B cell (primary cell): ENCODE data around the gene CPLANE1. TPM values are rescaled to one million over a fixed set of nuclear protein-coding genes. Genes with fewer than 3 reads are reported as not detected.

Experiments
- ATAC-seq: fragments of 200-7000 bp; cut with Tn5 transposase; one replicate; pipeline ENCODE4 v1.10.0; 2021; ENCODE audit warnings: low read depth, mild to moderate bottlenecking, moderate number of reproducible peaks, moderate library complexity
- CTCF ChIA-PET: fragments of 350-600 bp; sonication (Branson Sonifier 250); formaldehyde crosslinking; loops from one replicate; lab custom pipeline; 2021; ENCODE audit warnings: antibody characterized with exemption, inconsistent platforms; lab: Charles Lee
- POLR2A ChIA-PET: fragments of 350-600 bp; sonication (Branson Sonifier 250); formaldehyde crosslinking; loops from one replicate; lab custom pipeline; 2021; ENCODE audit warnings: antibody characterized with exemption; lab: Charles Lee
- DNase-seq: peaks from one replicate; pipeline ENCODE4 v3.0.0; 2013
- H2AFZ ChIP-seq: 2 replicates; pipeline ENCODE4 v1.6.1; 2012; ENCODE audit warnings: mild to moderate bottlenecking, low read depth, low read length; ENCODE audit not compliant: insufficient read depth, poor library complexity, severe bottlenecking
- H3K27ac ChIP-seq, 2 donors: 1 replicate in 1 of 2; 2 replicates in 1 of 2; pipeline ENCODE4 v1.5.1; 2012 to 2013; ENCODE audit warnings: low read length in 2 of 2, mild to moderate bottlenecking in 2 of 2, moderate library complexity in 1 of 2
- H3K27me3 ChIP-seq, 4 experiments: fragments of 200-600 bp in 1 of 4; sonication (generic) in 1 of 4; replicated peaks in 1 of 4; 1 replicate in 2 of 4; 2 replicates in 2 of 4; pipeline versions ENCODE4 v1.6.1 to v1.7.0; 2013 to 2016; ENCODE audit warnings: low read length in 3 of 4, mild to moderate bottlenecking in 2 of 4, mixed read lengths in 1 of 4, moderate library complexity in 1 of 4; ENCODE audit not compliant: insufficient read depth in 4 of 4, control insufficient read depth in 3 of 4; ENCODE audit errors: control extremely low read depth in 1 of 4
- H3K36me3 ChIP-seq, 2 experiments: replicated peaks in 1 of 2; 1 replicate in 1 of 2; 2 replicates in 1 of 2; pipeline versions ENCODE4 v1.6.1 to v1.7.1; 2013; ENCODE audit warnings: low read length in 1 of 2; ENCODE audit not compliant: insufficient read depth in 2 of 2, control insufficient read depth in 1 of 2; ENCODE audit errors: control extremely low read depth in 1 of 2, extremely low read depth in 1 of 2
- H3K4me1 ChIP-seq, 2 donors: fragments of 200-600 bp in 1 of 2; sonication (generic) in 1 of 2; 1 replicate in 1 of 2; 2 replicates in 1 of 2; pipeline versions ENCODE4 v1.5.1 to v1.6.1; 2013 to 2017; ENCODE audit warnings: low read length in 2 of 2; ENCODE audit not compliant: control insufficient read depth in 2 of 2, insufficient read depth in 2 of 2
- H3K4me2 ChIP-seq: replicated peaks from 2 replicates; pipeline ENCODE3; 2012; ENCODE audit warnings: mild to moderate bottlenecking, low read depth, low read length; ENCODE audit not compliant: poor library complexity, severe bottlenecking
- H3K4me3 ChIP-seq, 5 experiments: fragments of 200-600 bp in 1 of 5; sonication (generic) in 1 of 5; 1 replicate in 3 of 5; 2 replicates in 2 of 5; pipeline versions ENCODE4 v1.5.1 to v1.7.0; 2011 to 2016; ENCODE audit warnings: low read length in 4 of 5, mild to moderate bottlenecking in 4 of 5, low read depth in 2 of 5, control low read depth in 1 of 5, moderate library complexity in 1 of 5; ENCODE audit not compliant: insufficient read depth in 1 of 5; ENCODE audit errors: control extremely low read depth in 1 of 5, extremely low read depth in 1 of 5
- H3K79me2 ChIP-seq: fragments of 200-600 bp; sonication (generic); one replicate; pipeline ENCODE4 v1.6.0; 2016; ENCODE audit warnings: low read length; ENCODE audit not compliant: control insufficient read depth, insufficient read depth
- H3K9ac ChIP-seq: fragments of 200-600 bp; sonication (generic); 2 replicates; pipeline ENCODE4 v1.6.1; 2017; ENCODE audit warnings: mild to moderate bottlenecking, low read length, moderate library complexity
- H3K9me3 ChIP-seq, 3 donors: one replicate each; pipeline versions ENCODE4 v1.6.1 to v1.7.1; 2013; ENCODE audit warnings: low read length in 2 of 3; ENCODE audit not compliant: control insufficient read depth in 2 of 3, insufficient read depth in 1 of 3; ENCODE audit errors: control extremely low read depth in 1 of 3
- H4K20me1 ChIP-seq: 2 replicates; pipeline ENCODE4 v1.6.0; 2012; ENCODE audit warnings: mild to moderate bottlenecking, low read length; ENCODE audit not compliant: insufficient read depth, control insufficient read depth, poor library complexity, severe bottlenecking
- H3K27ac Mint-ChIP-seq: one replicate; pipeline ENCODE4 v1.8.0; 2021; ENCODE audit warnings: mixed read lengths
- H3K27me3 Mint-ChIP-seq: one replicate; pipeline ENCODE4 v1.8.0; 2021; ENCODE audit warnings: mixed read lengths
- H3K4me1 Mint-ChIP-seq: one replicate; pipeline ENCODE4 v1.8.0; 2021; ENCODE audit warnings: mixed read lengths
- H3K4me3 Mint-ChIP-seq: one replicate; pipeline ENCODE4 v1.8.0; 2021; ENCODE audit warnings: mixed read lengths
- H3K9me3 Mint-ChIP-seq: one replicate; pipeline ENCODE4 v1.8.0; 2022; ENCODE audit warnings: mixed read lengths; ENCODE audit not compliant: insufficient read depth
- EZH2 ChIP-seq: IDR thresholded peaks from 2 replicates; pipeline ENCODE4 v1.6.1; 2012; ENCODE audit warnings: borderline replicate concordance, low read depth, mild to moderate bottlenecking, moderate library complexity, low read length; ENCODE audit not compliant: insufficient read depth, poor library complexity, severe bottlenecking
- WGBS: methylation state at CpG from one replicate; pipeline ENCODE4 v1.1.5; 2013; ENCODE audit warnings: missing lambda C conversion rate; ENCODE audit not compliant: insufficient coverage; 5-methylcytosine and 5-hydroxymethylcytosine counted together
- intact Hi-C: fragments of 100-400 bp; cut with micrococcal nuclease; formaldehyde crosslinking; loops from one replicate; pipeline ENCODE4 v1.10.0; 2022
- polyA plus RNA-seq: library from polyadenylated mRNA; depleted of rRNA; stranded (reverse); fragments of >200 nt; gene quantifications from 2 replicates; pipeline ENCODE4 v1.2.3, GENCODE V29; 2012
- total RNA-seq, 2 donors: library from RNA; stranded (reverse); fragments of 120-200 nt in 1 of 2; gene quantifications; 1 replicate in 1 of 2; 2 replicates in 1 of 2; pipeline versions ENCODE4 v1.2.3 to v1.2.4, GENCODE V29; 2013 to 2022
- TF ChIP-seq, protein P1 (sequence below): fragments of 200-600 bp; IDR thresholded peaks from one replicate; pipeline ENCODE4 v1.8.0; 2022; ENCODE audit warnings: antibody characterized with exemption, mild to moderate bottlenecking

CPLANE1 gene
- total and polyA plus RNA-seq, 2 donors (not counting 1 experiment from before 2014, with no cell fraction given), result 1.9 to 17.9 TPM

DNA sequence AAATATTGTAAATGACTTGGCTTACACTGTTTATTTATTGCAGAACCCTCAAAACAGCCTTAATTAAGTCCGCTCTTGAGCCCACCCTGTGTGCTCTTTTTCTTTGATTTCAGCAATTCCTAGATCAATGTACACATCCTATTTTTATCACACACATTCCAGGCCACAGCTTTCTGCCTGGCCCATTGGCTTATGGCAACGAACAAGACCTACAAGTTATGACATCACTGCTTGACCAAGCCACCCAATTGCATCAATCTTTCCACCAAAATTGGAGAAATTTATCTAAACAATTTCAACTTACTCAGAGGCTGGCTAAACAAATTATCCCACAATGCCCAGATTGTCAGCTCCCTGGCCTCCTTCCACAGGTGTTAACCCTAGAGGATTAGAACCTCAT, 158.4 kb downstream of the CPLANE1 start:
- H3K27ac ChIP-seq, result no peak overlapping the region
- POLR2A ChIA-PET, result no interaction called here
- Mint-ChIP-seq H3K27ac (no peak overlapping the region), H3K4me3 (no peak overlapping the region), H3K27me3 (no peaks in the 10 kb centered on the region), H3K9me3 (peaks cover 3% of the 10 kb centered on the region), H3K4me1 (no peaks in the 10 kb centered on the region)
- H2AFZ ChIP-seq, result no peak overlapping the region
- no peak for TF ChIP-seq EZH2
- TF ChIP-seq, protein P1, sequence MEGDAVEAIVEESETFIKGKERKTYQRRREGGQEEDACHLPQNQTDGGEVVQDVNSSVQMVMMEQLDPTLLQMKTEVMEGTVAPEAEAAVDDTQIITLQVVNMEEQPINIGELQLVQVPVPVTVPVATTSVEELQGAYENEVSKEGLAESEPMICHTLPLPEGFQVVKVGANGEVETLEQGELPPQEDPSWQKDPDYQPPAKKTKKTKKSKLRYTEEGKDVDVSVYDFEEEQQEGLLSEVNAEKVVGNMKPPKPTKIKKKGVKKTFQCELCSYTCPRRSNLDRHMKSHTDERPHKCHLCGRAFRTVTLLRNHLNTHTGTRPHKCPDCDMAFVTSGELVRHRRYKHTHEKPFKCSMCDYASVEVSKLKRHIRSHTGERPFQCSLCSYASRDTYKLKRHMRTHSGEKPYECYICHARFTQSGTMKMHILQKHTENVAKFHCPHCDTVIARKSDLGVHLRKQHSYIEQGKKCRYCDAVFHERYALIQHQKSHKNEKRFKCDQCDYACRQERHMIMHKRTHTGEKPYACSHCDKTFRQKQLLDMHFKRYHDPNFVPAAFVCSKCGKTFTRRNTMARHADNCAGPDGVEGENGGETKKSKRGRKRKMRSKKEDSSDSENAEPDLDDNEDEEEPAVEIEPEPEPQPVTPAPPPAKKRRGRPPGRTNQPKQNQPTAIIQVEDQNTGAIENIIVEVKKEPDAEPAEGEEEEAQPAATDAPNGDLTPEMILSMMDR, result no peak
- no peak overlapping the region for H3K4me2 ChIP-seq
- no peaks in the 10 kb centered on the region for H3K79me2 ChIP-seq
- 85% methylated on average over 2 of the region's 2 CpGs for WGBS
- no peaks in the 10 kb centered on the region for H3K4me1 ChIP-seq
- H3K36me3 ChIP-seq, result peaks cover 0 to 2% of the 10 kb centered on the region in 2 experiments
- no peaks in the 10 kb centered on the region for H4K20me1 ChIP-seq
- no peak overlapping the region for H3K9ac ChIP-seq
- no peak for DNase-seq
- intact Hi-C loops, result no loop called here
- H3K27me3 ChIP-seq, result no peaks in the 10 kb centered on the region
- no peak for ATAC-seq
- peaks cover 0 to 5% (median 0%) of the 10 kb centered on the region in 3 donors for H3K9me3 ChIP-seq
- H3K4me3 ChIP-seq, result no peak overlapping the region
- CTCF ChIA-PET, result no interaction called here

DNA sequence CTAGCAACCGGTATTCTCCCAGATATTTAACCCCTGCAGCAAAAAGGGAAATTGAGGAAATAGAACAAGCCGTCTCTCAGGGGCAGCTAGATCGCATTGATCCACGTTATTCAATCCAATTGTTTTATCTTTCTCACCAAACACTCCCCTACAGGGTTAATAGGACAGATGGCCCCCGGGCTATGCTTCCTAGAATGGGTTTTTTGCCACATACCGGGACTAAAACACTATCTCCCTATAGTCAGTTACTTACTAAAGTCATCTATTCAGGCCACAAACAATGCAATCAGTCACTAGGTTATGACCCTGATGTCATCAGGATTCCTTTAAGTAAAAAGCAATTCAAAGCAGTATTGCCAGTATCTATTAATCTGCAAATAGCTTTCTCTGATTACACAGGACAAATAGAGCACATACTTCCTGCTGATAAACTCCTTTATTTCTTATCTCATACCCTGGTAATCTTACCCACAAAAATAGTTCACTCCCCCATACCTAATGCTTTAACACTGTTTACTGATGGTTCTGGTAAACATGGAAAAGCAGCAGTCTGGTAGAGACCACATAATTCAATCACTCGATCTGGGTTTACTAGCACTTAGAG, 159.0 kb downstream of the CPLANE1 start:
- Histone ChIP-seq H2AFZ (no peak overlapping the region), H3K9ac (no peak overlapping the region), H3K4me1 (no peaks in the 10 kb centered on the region), H3K79me2 (no peaks in the 10 kb centered on the region), H3K27me3 (no peaks in the 10 kb centered on the region), H3K4me2 (no peak overlapping the region), H4K20me1 (no peaks in the 10 kb centered on the region), H3K4me3 (no peak overlapping the region), H3K27ac (no peak overlapping the region), H3K9me3 (peaks cover 0 to 5% (median 0%) of the 10 kb centered on the region in 3 donors), H3K36me3 (peaks cover 0 to 2% of the 10 kb centered on the region in 2 experiments)
- H3K27me3 Mint-ChIP-seq, result no peaks in the 10 kb centered on the region
- H3K4me3 Mint-ChIP-seq, result no peak overlapping the region
- no peak overlapping the region for H3K27ac Mint-ChIP-seq
- peaks cover 3% of the 10 kb centered on the region for H3K9me3 Mint-ChIP-seq
- H3K4me1 Mint-ChIP-seq, result no peaks in the 10 kb centered on the region
- intact Hi-C loops, result no loop called here
- ChIA-PET POLR2A (no interaction called here), CTCF (no interaction called here)
- ATAC-seq (no peak), DNase-seq (no peak)
- WGBS, result 90% methylated on average over 6 of the region's 7 CpGs
- TF ChIP-seq, protein P1, result no peak
- TF ChIP-seq EZH2, result no peak
